Spleen (tissue), 7 donors: ENCODE measurements around the gene ACKR2.

Experiments used
- POLR2AphosphoS5 ChIP-seq, 3 donors: sonication (generic); formaldehyde crosslinking; IDR thresholded peaks; one replicate each; pipeline ENCODE4 v1.5.1; 2017; ENCODE audit warnings: antibody characterized with exemption in 3 of 3
- TF ChIP-seq, protein P1 (sequence below), 11 experiments: fragments of 200-600 bp in 7 of 11; fragments of 450-650 bp in 4 of 11; sonication (generic) in 4 of 11; IDR thresholded peaks in 8 of 11; conservative IDR thresholded peaks in 3 of 11; 1 replicate in 7 of 11; 2 replicates in 4 of 11; pipeline versions ENCODE4 v1.4.0 to v1.8.0; 2016 to 2021; ENCODE audit warnings: antibody characterized with exemption in 11 of 11, inconsistent platforms in 4 of 11, mild to moderate bottlenecking in 1 of 11
- donor health status: DM: no; HTN: no; CAD: no; lungs with moderate emphysema.
- donor health status: DM: no; HTN: no; CAD: no.
- donor health status: DM: no; HTN: no; CAD: no.

DNA sequence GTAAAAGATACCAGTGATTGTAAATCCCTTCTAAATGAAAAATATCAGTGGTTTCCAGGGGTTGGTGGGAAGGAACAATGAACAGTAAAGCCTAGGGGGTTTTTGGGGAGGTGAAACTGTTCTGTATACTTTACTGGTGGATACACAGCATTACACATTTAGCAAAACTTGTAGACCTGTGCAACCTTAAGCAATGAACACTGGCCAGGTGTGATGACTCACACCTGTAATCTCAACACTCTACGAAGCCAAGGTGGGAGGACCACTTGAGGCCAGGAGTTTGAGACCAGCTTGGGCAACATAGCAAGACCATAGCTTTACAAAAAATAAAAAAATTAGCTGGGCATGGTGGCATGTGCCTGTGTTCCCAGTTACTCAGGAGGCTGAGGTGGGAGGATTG is 38.0 kb upstream of the ACKR2 start:
- TF ChIP-seq, protein P1, sequence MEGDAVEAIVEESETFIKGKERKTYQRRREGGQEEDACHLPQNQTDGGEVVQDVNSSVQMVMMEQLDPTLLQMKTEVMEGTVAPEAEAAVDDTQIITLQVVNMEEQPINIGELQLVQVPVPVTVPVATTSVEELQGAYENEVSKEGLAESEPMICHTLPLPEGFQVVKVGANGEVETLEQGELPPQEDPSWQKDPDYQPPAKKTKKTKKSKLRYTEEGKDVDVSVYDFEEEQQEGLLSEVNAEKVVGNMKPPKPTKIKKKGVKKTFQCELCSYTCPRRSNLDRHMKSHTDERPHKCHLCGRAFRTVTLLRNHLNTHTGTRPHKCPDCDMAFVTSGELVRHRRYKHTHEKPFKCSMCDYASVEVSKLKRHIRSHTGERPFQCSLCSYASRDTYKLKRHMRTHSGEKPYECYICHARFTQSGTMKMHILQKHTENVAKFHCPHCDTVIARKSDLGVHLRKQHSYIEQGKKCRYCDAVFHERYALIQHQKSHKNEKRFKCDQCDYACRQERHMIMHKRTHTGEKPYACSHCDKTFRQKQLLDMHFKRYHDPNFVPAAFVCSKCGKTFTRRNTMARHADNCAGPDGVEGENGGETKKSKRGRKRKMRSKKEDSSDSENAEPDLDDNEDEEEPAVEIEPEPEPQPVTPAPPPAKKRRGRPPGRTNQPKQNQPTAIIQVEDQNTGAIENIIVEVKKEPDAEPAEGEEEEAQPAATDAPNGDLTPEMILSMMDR (IDR thresholded peaks at IDR 0.05 in 8 of 11, conservative IDR thresholded peaks at IDR 0.05 in 3 of 11) = no peak
- TF ChIP-seq POLR2AphosphoS5 (IDR thresholded peaks at IDR 0.05) = no peak
